Upper lobe of left lung (tissue), 4 donors: ENCODE measurements around the gene TRIM38.
A peak's percentile ranks its signal among the peaks of the same experiment; 100 is the strongest.

Experiments
- EP300 ChIP-seq, 4 donors: sonication (generic); formaldehyde crosslinking; IDR thresholded peaks; one replicate each; pipeline ENCODE4 v1.5.1; 2017; ENCODE audit warnings: antibody characterized with exemption in 4 of 4, control low read depth in 2 of 4
- POLR2A ChIP-seq, 4 donors: fragments of 450-650 bp; IDR thresholded peaks; one replicate each; pipeline ENCODE4 v1.5.1; 2016 to 2017; ENCODE audit warnings: antibody characterized with exemption in 4 of 4, mild to moderate bottlenecking in 2 of 4
- POLR2AphosphoS5 ChIP-seq, 2 donors: sonication (generic); formaldehyde crosslinking; IDR thresholded peaks; one replicate each; pipeline ENCODE4 v1.5.1; 2017; ENCODE audit warnings: antibody characterized with exemption in 2 of 2
- TF ChIP-seq, protein P1 (sequence below), 6 experiments: fragments of 450-650 bp in 4 of 6; fragments of 200-600 bp in 2 of 6; sonication (generic) in 2 of 6; IDR thresholded peaks; one replicate each; pipeline ENCODE4 v1.5.1; 2016 to 2019; ENCODE audit warnings: antibody characterized with exemption in 6 of 6

DNA sequence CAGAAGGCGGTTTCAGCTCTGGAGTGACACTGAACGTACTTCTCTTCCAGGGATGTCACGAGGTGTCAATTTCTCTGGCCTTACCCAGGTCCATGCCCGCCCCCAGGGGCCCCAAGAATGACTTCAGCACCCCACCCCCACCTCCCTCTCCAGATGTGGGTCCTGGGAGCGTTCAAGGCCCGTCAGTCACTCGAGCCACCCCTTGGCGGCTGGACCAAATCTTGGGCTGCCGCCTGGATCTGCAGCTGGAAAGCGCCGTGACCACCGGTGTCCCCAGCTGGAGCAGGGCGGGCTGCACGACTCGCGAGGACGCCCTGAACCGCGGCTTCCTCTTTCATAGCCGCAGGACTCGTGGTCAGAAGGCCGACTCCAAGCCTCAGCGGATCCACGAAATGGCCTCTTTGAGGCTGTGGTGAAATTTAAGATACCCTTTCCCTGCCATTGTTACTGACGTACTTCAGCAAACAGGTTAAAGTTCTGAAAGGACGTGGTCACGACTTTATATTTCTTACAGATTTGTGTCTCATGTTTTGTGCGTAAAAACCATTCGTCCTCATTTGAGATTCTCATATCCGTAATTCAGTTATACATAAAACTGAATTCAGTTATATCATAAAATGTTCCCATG is 29.3 kb downstream of the TRIM38 start:
- TF ChIP-seq POLR2A (IDR thresholded peaks at IDR 0.05) (no peak), EP300 (IDR thresholded peaks at IDR 0.05) (no peak), POLR2AphosphoS5 (IDR thresholded peaks at IDR 0.05) (peak; percentile 3 to 25)
- TF ChIP-seq, protein P1, sequence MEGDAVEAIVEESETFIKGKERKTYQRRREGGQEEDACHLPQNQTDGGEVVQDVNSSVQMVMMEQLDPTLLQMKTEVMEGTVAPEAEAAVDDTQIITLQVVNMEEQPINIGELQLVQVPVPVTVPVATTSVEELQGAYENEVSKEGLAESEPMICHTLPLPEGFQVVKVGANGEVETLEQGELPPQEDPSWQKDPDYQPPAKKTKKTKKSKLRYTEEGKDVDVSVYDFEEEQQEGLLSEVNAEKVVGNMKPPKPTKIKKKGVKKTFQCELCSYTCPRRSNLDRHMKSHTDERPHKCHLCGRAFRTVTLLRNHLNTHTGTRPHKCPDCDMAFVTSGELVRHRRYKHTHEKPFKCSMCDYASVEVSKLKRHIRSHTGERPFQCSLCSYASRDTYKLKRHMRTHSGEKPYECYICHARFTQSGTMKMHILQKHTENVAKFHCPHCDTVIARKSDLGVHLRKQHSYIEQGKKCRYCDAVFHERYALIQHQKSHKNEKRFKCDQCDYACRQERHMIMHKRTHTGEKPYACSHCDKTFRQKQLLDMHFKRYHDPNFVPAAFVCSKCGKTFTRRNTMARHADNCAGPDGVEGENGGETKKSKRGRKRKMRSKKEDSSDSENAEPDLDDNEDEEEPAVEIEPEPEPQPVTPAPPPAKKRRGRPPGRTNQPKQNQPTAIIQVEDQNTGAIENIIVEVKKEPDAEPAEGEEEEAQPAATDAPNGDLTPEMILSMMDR (IDR thresholded peaks at IDR 0.05): no peak
